ENCODE results near the gene CAMK2A.

Gene CAMK2A

DNA sequence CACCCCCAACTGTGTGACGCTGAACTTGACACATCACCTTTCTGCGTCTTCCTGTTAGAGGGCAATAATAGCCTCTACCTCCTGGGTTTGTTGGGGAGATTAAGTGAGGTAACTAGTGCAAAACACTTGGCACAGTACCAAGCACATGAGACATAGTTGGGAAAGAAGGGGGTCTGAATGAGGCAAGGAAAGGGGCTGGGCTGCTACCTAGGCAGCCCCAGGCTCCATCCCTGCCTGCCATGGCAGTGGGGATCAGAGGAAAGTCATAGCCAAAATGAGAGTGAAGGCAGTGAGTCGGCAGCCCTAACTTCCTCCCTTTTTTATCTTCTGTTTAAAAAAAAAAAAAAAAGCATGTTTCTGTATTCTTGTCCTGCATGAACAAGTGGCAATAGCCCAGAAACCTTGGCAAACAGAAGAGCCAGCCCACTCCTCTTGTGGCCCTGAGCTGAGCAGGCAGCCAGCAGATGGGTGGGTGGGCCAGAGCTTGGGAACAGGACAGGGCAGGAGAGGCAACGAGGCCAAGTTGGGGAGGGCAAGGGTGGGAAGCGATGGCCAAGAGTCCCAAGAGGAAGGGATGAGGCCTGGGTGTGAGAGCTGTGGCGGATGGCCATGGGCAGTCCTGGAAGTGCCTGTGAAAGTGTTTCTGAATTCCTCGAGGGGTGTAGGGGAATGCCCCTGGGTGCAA lies 11.4 kb downstream of the CAMK2A start:
- DNase-seq, result no peak

- DNase-seq, result no peak
Measured at GRCh38 chr5:150277043-150277442, 12.5 kb downstream of the CAMK2A start.

DNA sequence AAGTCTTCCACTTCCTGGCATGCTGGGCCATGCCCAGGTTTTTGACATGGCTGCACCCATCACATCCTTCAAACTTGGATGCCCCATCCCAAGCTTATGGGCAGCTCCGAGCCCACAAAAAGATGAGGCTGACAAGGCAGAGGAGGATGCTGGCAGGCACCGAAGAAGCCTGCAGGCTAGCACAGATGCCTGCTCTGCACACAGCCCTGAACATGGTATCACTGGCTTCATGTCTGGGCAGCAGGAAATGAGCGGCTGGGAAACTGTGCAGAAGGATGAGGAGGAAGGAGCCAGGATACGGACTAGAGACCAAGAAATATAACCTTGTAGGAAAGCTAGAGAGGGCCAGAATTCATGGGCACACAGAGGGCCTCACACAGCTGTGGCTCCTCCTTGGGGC lies 14.8 kb downstream of the CAMK2A start:
- DNase-seq, result no peak

DNA sequence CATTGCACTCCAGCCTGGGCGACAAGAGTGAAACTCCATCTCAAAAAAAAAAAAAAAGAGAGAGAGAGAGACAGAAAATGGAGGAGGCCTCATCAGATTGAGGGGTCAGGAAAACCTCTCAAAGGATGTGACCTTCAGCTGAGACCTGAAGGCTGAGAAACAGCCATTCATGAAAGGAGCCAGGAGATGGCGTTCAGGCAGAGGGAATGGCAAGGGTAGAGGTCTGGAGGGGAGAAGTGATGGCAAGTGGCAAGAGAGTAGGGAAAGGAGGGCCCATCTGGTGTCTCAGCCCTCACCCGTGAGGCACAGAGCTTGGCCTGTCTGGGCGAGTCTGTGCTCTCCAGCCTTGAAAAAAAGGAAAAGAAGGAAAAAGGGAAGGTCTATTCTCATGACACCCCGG lies 17.0 kb downstream of the CAMK2A start:
- peak; percentile 67 for DNase-seq

GRCh38 chr5:150271923-150272322 lies 17.6 kb downstream of the CAMK2A start:
- no peak for DNase-seq

DNA sequence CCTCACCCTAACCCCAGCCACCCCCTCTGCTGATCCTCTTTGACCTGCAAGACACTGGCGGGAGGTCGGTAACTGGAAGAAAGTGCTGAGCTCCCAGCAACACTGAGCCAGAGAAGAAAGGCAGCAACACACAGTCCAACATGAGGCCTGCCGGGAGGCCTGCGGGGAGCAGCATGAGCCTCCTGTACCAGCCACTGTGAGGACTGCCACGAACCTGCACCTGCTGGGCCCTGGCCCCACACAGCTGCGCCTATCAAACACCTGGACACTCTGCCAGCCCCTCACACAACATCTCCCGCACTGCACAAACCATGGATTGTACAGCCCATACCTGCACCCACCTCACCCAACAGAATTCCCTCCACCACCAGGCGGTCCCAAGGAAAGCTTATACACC lies 18.3 kb downstream of the CAMK2A start:
- DNase-seq, result no peak

DNA sequence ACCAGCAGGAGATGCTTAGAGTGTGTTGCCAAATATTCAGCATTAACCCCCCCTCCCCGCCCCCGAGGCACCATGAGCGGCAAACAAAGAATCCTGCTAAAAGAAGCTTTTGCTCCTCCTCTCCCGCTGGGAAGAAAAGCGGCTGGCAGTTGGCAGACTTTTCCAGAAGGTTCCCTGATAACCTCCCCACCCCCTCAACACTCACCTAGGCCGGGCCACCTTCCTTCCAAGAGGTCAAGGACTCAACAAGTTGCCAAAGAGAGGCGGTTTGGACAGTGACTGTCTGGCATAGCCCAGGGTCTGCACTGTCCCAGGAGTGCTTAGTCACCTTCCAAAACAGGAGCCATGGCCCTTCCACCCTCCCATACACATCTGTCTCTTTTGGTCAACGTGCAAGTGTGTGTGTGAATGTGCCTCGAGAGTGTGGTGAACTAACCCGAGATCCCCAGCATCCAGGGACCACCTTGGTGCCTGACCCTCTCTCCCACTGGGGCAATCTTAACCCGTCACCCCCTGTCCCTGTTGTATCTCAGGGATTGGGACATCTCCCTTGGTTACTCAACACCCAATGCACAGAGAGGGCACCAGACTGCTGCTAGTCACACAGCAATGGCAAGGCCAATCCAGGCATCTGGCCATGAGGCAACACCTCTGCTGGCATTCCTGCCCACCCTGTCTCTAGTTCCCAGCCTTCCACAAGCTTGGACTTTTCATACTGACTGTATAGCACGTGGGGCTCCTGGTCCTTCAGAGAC lies 18.9 kb downstream of the CAMK2A start:
- no peak for DNase-seq

DNA sequence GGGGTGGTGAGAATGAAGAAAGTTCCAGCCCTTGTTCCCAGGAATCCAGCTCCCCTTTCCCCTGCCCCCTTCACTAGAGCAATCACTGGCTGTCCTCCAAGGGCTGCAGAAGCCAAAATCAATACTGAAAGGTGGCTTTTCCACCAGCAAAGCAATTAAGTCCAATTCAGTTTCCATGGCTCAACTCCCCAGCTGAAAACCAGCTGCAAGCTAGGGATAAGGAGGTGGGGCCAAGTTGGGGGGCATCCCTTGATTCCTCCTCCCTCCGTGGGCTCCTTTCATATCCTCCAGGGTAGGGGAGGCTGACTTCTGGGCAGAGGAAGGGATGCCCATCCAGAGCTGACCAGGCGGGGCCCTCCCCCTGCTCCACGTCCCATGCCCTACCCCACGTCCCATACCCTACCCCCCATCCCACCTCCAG lies 22.7 kb downstream of the CAMK2A start:
- no peak for DNase-seq

DNA sequence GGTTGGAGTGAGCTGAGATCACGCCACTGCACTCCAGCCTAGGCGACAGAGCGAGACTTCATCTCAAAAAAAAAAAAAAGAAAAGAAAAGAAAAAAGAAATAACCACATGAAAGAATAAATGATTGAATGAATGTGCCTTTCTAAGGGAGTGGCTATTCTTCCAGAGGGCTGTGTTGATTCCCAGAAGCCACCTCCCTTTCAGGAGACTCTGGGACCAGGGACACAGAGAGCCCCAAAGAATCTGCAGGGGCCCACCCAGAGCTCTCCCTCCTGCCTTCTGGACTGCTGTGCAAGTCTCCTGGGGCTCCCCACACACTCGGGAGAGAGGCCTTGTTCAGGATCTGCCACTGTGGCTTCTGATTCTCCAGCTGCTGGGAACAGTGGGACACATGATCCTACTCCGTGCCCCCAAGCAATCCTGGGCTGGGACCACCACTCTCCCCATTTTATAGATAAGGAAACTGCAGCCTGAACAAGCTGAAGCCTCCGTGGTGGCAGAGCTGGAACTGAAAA lies 23.6 kb downstream of the CAMK2A start:
- DNase-seq, result no peak

GRCh38 chr5:150264667-150265603 lies 24.6 kb downstream of the CAMK2A start:
- DNase-seq, result no peak

DNA sequence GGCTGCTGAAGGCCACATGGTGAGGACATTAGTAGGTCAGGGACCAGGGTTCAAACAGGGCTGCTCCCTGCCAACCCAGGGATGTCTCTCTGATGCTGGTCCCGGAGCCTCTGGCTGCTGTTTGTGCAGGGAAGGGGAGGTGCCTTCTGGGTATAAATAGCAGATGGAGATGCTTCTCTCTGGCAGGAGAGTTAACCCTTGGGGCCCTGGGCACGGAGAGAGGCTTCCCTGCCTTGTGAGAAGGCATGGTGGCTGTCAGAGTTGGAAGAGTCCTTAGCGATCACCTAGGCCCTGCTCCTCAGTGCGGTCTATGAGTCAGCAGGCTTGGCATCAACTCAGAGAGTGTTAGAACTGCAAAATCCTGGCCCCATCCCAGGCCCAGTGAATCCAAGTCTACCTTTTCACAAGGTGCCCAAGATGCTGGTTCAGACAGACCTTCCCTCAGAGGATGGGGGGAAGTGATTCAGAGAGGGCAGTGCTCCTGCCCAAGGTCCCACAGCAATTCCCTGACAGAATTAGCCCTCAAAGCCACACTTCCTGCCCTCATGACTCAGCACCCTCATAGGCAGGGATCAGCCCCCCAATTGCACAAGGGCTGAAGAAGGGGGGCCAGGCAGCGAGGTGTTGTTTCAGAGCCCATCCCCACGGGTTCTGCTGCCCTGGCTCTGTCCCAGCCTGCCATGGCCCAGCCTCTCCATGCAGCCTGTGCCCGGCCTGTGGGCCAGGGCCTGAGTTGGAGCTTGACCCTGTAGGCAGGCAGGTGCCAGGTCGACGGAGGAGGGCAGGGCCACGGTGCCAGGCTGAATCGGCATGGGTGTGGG lies 25.6 kb downstream of the CAMK2A start:
- peak; percentile 76 for DNase-seq

GRCh38 chr5:150263375-150263775 lies 26.2 kb downstream of the CAMK2A start:
- DNase-seq, result no peak

- DNase-seq, result no peak
Measured at GRCh38 chr5:150262502-150262901, 27.1 kb downstream of the CAMK2A start.

- DNase-seq, result no peak
Measured at GRCh38 chr5:150261231-150261630, 28.3 kb downstream of the CAMK2A start.

- peak; percentile 87 for DNase-seq
Measured at GRCh38 chr5:150258130-150258529, 31.4 kb downstream of the CAMK2A start.

GRCh38 chr5:150257424-150257823 lies 32.1 kb downstream of the CAMK2A start:
- DNase-seq, result no peak

DNA sequence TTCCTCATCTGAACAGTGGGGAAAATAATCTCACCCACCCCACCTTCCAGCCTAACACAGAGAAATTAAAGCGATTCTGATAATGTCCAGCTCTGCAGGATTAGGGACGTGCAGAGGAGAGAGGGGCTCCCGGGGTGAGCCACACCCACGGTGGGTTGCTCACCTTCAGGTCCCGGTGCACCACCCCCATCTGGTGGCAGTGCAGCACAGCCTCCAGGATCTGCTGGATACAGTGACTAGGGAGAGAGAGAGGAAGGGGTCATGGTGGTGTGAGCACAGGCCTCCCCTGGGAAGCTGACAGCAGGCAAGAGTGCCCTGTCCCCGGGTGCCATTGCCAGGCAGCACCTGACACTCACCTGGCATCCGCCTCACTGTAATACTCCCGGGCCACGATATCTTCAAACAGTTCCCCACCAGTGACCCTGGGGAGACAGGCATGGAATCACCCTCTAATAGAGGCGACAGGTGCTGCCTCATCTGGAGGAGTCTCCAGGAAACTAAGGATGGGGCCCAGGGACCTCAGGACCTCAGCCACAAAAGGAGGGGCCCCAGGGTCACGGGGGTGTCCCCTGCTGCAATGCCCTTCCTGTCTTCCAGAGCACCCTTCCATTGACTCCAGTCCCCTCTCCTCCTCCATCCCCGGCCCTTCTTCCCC lies 33.0 kb downstream of the CAMK2A start:
- peak; percentile 47 for DNase-seq

DNA sequence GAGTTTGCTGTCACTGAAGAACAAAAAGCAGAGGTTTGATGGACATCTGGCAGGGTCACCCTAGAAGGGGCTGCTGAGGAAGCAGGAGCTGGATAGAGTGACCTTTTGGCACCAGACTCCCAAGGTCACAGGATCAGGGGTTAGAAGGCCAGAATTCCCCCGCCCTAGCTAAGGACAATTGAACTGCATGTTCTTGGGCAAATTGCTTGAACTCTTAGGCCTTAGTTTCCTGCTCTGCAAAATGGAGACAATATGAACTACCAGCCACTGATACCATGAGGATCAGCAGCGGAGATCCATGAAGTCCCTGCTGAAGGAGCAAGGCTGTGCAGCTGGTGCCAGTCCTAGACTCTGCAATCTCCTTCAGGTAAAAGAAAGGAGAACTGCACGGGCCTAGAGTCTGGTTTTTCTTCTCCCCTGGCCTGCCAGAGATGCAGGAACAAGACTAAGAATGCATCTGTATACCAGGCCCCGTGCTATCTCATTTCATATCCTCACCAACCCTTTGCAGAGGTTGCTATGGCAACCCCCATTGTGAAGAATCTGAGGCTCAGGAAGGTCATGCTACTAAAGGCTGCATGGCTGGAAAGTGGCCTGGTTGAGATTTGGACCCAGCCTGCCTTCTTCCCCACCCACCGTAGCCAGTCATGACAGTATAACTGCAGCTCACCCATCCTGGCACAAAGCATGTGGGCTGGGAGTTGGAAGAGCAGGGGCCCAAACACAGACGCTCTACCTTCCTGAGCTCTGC lies 33.7 kb downstream of the CAMK2A start:
- peak; percentile 70 for DNase-seq

- DNase-seq, result no peak
Measured at GRCh38 chr5:150254774-150255173, 34.8 kb downstream of the CAMK2A start.

DNA sequence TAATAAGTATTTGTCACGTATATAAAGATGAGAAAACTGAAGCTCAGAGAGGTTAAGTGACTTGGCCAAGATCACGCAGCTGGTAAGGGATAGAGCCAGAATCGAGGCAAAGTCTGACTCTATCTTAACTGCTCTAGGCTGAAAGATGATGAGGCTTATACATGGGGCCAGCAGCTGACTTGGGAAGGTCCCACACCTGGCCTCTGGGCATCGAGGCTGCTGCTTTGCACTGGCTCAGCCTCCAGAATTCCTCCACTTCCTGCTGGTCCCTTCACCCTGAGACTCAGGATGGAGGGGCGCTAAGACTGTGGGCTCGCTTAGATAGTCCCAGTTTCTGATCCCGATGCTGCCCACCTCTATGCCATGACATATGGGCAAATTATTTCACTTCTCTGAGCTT lies 35.2 kb downstream of the CAMK2A start:
- DNase-seq, result no peak
